NCI-H1436 treated with DMSO at 0.1 percent for 48 hours (cell line): ENCODE data around the gene IL12B.
"Not testable (repeated sequence)": the region's sequence is repeated elsewhere in the genome, so short reads cannot be mapped to it uniquely, and the experiment has no call there.

Experiments used
- DNase-seq: peaks from one replicate; lab custom pipeline; 2025; lab: John Stamatoyannopoulos, UW

The IL12B gene

GRCh38 chr5:159290741-159291140 lies 39.5 kb downstream of the IL12B start:
- no peak for DNase-seq

- DNase-seq, result no peak
Measured at GRCh38 chr5:159286420-159287035, 43.8 kb downstream of the IL12B start.

DNA sequence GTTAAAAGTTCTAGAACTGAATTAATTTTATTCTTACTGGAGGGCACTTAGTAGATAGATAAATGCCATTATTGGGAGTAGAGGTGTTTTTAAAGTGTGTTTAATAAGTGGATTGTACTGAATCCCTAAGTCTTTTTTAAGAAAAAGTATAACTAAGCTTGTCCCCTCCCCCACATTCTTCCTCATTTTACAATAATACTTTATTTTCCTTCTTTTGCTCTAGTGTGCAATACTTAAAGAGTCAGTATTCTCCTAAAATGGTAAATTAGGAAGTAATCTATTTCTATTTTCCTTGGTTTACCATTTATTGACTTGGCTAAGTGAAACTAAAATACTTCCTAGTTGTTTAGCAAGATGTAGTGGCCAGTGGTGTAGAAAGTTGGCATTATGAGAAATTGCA lies 55.6 kb downstream of the IL12B start:
- no peak for DNase-seq

DNA sequence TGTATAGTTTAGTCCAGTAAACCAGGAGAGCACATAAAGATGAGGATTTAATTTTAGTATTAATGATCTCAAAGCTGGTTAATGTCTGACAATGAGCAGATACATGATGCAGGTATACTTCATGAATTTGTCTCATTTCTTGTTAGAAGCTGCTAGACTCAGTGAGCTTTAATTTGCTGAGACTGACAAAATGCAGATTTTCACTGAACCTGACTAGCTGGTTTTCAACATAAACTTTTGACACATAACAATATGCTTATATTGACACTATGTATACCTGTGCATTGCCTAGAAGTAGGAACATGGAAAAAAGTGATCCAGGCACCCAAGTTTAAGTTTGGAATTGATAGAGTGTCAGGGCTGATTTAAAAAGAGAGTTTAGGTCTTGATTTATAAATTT lies 56.4 kb downstream of the IL12B start:
- DNase-seq, result no peak

DNA sequence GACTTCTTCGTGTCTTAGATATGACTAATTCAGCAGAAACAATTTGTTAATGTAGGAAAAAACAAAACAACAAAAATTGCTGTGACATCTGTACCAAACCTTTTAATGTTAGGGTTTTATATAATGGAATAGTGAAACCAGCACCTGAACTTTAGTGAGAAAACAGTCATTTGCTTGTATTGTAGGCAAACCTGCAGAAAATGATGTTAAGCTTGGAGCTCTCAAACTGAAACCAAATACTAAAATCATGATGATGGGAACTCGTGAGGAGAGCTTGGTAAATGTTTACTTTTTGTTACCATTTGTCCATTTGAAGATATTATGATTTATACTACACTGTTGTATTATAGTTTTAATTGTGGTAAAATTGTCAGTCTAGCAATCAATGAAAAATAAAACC lies 60.6 kb downstream of the IL12B start:
- DNase-seq, result no peak

DNA sequence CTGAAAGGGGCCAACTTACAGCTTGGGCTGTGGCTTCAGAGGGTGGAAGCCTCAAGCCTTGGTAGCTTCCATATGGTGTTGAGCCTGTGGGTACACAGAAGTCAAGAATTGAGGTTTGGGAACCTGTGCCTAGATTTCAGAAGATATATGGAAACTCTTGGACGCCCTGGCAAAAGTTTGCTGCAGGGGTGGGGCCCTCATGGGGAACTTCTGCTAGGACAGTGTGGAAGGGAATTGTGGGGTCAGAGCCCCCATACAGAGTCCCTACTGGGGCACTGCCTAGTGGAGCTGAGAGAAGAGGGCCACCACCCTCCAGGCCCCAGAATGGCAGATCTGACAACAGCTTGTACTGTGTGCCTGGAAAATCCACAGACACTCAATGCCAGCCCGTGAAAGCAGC lies 63.5 kb downstream of the IL12B start:
- not testable (repeated sequence) for DNase-seq
